Endometrial microvascular endothelial cells (primary cell): ENCODE results near the gene GLIS2. TPM values are rescaled to one million over a fixed set of nuclear protein-coding genes. Genes with fewer than 3 reads are reported as not detected.

Experiments used
- in situ Hi-C: cut with HindIII; loops from 2 replicates; pipeline ENCODE4 v1.10.0; 2017; ENCODE audit warnings: low sequenced_read_pairs, low pct_unique_long_range_greater_than_20kb; ENCODE audit errors: inconsistent ontology term
- total RNA-seq: library from RNA; depleted of rRNA; stranded (reverse); fragments of >200 nt; gene quantifications from one replicate; pipeline ENCODE4 v1.2.3, GENCODE V29; 2015; ENCODE audit errors: inconsistent ontology term

Gene GLIS2
- total RNA-seq, 1 donor from 2014 or later = 2.8 TPM

DNA sequence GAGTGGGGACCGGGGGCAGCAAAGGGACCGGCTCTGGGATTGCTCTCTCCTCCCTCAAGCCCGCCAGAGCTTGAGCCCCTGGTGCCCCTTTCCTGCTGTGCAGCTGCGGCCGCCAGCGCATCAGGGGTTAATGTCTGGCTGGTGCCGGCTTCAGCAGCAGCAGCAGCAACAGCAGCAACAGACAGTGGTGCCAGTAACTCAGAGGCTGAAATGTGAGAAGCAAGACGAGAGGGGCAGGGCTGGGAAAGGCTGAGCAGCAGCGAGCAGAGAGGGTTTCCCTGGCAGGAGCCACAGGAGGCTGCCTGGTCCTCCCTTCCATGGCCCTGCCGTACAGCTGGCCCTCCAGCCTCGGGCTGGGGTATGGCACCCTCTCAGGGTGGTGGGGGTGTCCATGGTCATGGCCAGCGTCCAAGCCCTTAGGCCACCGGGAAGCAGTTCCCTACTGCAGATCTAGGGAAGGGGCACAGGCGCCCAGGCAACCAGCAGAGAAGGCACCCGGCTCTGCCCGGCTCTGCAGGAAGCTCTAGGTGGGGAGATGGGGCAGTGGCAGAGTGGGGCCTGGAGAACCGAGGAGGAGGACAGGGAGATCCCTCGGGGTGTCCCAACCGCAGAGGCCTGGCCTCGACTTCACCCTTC, 21.9 kb upstream of the GLIS2 start:
- in situ Hi-C loops = loop anchor here (10.0 kb wide), 1 partner anchor 51 kb away; no protein-coding TSS in a partner anchor

DNA sequence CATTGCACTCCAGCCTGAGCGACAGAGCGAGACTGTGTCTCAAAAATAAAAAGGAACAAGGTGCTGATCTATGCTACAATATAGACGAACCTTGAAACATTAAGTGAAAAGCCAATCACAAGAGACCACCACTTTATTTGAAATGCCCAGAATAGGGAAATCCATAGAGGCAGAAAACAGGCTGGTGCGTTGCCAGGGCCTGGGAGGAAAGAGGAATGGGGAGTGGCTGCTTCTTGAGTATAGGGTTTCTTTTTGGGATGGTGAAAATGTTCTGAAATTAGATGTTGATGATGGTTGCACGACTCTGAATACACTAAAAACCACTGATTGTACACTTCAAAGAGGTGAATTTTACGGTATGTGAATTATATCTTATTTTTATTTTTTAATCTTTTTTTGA, 20.3 kb upstream of the GLIS2 start:
- in situ Hi-C loops = loop anchor here (10.0 kb wide), 1 partner anchor 49 kb away; no protein-coding TSS in a partner anchor

GRCh38 chr16:4297480-4297879, 18.4 kb upstream of the GLIS2 start:
- in situ Hi-C loops = loop anchor here (10.0 kb wide), 1 partner anchor 47 kb away; no protein-coding TSS in a partner anchor

DNA sequence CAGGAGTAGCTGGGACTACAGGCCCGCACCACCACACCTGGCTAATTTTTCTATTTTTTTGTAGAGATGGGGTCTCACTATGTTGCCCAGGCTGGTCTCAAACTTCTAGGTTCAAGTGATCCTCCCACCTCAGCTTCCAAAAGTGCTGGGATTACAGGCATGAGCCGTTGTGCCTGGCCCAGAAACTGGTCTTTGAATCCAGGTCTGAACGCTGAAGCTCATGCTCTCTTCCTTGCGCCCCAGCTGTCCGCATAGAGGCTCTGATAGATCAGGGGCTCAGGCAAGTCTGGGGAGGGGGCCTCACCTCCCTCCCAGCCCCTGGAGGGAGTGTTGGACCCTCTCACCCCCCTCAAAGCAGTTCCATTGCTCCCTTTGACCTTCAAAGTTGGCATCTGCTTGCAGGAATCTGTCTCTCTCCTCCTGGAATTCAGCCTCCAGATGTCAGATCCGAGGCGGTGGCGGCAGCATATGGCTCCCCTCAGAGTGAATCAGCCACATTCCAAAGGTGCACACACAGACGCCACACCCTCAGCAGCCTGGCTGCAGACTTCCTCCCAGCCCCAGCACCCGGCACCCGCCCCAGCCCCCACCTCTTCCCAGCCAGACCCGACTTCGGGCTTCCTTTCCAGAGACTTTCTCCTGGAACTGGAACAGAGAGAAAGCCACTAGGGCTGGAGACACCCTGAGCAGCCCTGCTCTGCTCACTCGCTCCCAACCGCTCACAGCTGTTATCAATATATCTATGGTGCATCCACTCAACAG, 16.9 kb upstream of the GLIS2 start:
- in situ Hi-C loops = loop anchor here (10.0 kb wide), 1 partner anchor 46 kb away; no protein-coding TSS in a partner anchor

- in situ Hi-C loops = no loop called here
Observed at GRCh38 chr16:4301177-4301576, 14.7 kb upstream of the GLIS2 start.

DNA sequence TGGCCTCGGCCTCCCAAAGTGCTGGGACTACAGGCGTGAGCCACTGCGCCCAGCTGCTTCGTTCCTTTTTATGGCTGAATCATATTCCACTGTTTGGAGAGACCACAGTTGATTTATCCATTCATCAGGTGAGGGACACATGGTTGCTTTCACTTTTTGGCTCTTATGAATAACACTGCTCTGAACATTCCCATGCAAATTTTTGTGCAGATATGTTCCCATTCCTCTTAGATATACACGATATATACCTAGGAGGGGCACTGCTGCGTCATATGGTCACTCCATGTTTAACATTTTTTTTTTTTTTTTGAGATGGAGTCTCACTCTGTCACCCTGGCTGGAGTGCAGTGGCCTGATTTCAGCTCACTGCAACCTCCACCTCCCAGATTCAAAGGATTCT, 13.9 kb upstream of the GLIS2 start:
- in situ Hi-C loops = no loop called here

- in situ Hi-C loops = no loop called here
Observed at GRCh38 chr16:4303973-4304372, 11.9 kb upstream of the GLIS2 start.

DNA sequence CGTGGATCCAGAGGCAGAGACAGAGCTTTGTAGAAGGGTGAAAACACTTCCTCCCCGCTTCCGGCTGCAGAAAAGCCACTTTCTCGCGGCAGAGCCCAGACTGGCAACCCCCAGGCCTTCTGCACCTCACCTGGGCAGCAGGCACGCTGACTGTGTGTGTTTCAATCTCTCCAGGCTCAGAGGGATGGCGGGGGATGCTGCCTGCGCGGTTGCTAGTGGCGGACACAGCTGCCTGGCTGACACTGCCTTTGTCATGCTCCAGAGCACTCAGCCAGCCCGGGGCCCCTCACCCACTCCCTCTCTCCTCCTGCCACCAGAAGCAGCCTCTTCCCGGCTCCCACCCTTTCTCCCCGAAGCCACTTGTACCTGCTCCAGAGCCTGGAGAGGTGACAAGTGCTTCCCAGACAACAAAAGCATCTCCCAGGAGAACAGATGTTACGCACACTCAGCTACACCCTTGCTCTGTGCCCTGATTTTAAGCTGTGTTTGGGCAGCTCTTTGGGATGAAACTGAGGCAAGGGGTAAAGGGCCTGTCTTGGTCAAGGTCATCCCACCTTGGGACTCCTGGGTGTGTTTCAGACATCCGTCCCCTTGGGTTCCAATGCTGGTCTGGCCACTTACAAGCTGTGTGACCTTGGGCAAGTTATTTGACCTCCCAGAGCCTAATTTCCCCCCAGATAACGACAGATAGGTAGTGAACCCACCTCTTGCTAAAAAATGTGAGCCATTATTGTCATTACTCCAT, 9.2 kb upstream of the GLIS2 start:
- in situ Hi-C loops = no loop called here

- in situ Hi-C loops = no loop called here
Observed at GRCh38 chr16:4307215-4308037, 8.4 kb upstream of the GLIS2 start.

GRCh38 chr16:4309102-4309832, 6.6 kb upstream of the GLIS2 start:
- in situ Hi-C loops = no loop called here

DNA sequence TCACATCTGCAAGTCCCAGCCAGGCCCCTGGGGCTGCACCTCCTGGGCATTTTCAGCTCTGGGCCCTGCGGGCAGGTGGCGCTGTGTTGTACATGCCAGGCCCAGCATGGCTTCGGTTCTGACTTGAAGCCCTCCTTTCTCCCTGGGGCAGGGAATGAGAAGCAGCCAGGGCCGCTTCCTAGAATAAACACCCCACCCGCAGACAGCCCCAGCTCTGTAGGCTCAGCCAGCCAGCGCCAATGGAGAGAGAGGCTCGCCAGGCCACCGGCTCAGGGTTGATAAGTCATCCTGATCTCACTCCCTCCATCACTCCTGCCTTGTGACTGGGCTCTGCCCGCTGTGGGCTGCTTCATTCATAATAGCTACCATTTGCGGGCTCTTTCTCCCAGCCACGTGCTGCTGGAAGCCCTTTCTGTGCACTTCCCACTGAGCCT, 6.0 kb upstream of the GLIS2 start:
- in situ Hi-C loops = no loop called here

GRCh38 chr16:4313563-4314531, 2.0 kb upstream of the GLIS2 start:
- in situ Hi-C loops = no loop called here

DNA sequence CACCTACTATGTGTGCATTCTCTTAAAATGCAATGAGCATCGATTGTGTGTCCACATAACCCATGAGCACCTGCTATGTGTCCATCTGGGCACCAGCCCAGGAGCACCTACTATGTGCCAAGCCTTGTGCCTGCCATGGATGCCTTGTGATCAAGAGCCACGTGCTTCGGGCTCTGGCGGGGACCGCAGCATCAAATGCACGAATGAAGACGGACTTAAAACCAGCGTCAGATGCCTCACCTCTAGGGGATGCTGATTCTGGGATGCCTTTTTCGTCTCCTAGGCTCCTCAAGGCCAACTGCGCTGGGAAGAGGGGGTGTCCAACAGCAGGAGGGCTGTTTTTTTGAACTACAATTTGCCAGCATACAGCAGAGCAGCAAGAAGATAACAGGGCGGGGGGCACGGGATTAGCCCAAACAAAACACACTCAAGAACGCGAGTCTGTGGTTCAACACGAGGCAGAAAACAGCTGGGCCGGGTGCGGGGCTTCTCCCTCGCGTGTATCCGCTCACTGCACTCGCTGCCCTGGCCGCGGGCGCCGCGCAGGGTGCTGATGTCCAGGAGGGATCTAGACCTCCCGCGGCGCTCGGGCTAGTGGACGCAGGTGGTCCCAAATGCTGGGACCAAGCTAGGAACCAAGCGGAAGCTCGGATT, 1.2 kb upstream of the GLIS2 start:
- in situ Hi-C loops = no loop called here

DNA sequence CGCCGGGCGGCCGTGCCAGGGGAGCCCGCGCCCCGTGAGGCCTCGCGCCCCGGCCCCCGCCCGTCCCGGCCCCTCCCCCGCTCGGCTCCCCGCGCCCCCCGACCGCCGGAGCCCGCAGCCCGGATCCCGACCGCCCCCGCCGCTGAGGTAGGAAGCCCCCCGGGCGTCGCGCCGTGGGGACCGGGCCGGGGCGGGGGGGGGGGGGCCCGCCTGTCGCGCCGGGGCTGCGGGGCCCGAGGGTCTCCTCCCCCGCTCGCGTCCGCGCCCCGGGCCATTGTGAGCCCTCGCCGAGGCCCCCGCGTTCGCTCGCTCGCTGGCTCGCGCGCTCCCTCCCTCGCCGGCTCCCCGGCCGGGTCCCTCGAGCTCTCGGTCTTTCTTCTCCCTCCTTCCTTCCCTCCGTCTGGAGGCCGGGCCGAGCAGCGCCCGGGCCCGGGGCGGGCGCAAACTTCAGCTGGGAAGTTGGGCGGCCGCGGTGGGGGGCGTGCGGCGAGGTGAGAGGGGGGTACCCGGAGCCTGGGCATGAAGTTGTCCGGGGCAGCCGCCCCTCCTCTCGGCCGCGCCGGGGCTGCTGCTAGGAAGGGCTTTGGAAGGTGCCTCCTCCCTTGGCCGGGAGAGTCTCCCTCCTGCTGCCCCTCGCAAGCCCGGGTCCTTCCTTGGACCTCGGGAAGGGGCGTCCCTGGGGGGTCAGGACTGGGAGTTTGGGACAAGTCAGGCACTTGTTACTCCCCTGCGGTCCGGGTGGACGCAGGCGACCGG, 419 bp downstream of the GLIS2 start:
- in situ Hi-C loops = no loop called here

- in situ Hi-C loops = no loop called here
Observed at GRCh38 chr16:4316864-4317531, 1.1 kb downstream of the GLIS2 start.
